DMS 273 treated with DMSO at 0.1 percent for 48 hours (cell line): ENCODE data around the gene DEPDC5.
A peak's percentile ranks its signal among the peaks of the same experiment; 100 is the strongest.
"Not testable (repeated sequence)": the region's sequence is repeated elsewhere in the genome, so short reads cannot be mapped to it uniquely, and the experiment has no call there.

Experiments used
- DNase-seq: peaks from one replicate; lab custom pipeline; 2025; lab: John Stamatoyannopoulos, UW

DEPDC5 gene

DNA sequence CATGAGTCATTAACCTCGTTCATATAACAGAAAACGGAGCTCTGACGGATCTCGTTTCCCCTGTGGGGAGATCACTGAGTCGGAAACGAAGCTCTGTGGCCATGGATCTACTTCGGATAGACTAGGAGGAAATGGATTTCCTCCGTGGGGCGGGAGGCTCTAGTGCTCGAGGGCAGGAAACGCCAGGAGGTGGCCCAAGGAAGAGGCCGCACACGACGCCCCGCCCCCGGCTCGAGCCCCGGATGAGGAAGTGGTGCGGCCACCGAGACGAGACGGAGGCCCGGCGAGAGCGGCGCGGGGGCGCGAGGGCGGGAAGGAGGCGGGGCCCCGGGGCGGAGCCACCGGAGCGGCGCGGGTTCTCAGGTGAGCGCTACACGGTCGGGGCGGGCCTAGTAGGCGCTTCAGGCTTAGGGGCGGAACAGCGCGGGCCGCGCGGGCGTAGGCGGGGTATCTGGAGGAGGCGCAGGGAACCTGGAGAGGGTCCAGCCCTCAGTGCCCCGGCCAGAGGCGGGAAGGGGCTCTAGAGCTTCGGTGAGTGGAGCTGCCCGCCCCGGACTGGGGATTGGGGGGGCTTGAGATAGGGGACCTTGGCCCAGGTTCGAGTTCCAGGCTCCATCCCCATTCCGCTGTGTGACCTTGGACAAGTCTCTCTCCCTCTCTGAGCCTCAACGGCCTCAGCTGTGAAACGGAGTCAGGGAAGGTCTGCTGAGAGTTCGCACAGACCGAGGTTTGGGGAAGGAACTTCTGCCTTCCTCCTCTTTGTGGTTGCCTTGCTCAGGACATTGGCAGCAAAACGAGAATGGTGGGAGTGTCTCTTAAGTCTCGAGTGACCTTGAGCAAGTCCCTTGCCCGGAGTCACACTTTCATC lies at the start of gene DEPDC5:
Gene DEPDC5, plus strand, starts transcription at position 386 of the 868 bp plus-strand sequence. CDS start 903 bp downstream, outside the sequence.
- peak; percentile 76 for DNase-seq

- no peak for DNase-seq
Observed at GRCh38 chr22:31707519-31707918, 46.3 kb upstream of the DEPDC5 start.

DNA sequence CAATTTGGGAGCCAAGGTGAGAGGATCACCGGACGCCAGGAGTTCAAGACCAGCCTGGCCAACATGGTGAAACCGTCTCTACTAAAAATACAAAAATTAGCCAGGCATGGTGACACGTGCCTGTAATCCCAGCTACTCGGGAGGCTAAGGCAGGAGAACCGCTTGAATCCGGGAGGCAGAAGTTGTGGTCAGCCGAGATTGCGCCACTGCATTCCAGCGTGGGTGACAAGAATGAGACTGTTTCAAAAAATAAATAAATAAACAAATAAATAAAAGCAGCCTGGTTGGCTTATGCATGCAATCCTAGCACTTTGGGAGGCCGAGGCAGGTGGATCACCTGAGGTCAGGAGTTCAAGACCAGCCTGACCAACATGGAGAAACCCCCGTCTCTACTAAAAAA lies 42.6 kb upstream of the DEPDC5 start:
- DNase-seq, result not testable (repeated sequence)

- no peak for DNase-seq
Observed at GRCh38 chr22:31715147-31715778, 38.6 kb upstream of the DEPDC5 start.

DNA sequence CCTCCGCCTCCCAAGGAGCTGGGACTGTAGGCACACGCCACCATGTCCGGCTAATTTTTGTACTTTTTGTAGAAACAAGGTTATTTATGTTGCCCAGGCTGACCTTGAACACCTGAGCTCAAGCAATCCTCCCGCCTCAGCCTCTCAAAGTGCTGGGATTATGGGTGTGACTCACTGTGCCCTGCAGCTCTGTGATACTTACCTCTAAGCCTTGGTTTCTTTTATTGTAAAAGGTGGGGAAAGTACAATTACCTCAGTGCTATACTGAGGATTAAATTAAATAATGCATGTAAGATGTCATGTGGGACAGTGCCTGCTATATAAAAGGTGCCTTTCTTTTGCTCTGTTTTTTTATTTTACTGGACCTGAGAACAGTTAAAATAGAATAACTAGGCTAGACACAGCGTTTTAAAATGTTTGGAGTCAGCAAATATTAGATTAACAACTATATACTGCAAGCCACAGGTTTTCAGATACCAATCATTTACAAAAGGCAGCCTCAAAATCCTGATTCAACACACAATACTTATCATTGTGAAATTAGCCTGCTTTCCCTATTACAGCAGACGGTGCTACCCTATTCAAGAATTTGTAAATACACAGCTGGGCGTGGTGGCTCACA lies 33.9 kb upstream of the DEPDC5 start:
- no peak for DNase-seq

DNA sequence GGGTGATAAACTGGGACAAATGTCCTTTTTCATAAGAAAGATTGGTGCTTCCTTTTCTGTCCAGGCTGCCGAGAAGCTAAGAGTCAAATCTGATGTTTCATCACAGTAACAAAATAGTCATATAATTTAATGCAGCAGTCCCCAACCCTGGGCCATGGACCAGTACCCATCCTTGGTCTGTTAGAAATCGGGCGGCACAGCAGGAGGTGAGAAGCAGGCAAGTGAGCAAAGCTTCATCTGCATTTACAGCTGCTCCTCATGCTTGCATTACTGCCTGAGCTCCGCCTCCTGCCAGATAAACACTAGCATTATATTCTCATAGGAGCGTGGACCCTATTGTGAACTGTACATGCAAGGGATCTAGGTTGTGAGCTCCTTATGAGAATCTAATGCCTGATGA lies 30.1 kb upstream of the DEPDC5 start:
- no peak for DNase-seq

GRCh38 chr22:31726692-31727091 lies 27.1 kb upstream of the DEPDC5 start:
- DNase-seq, result no peak

GRCh38 chr22:31728857-31729256 lies 25.0 kb upstream of the DEPDC5 start:
- no peak for DNase-seq

- no peak for DNase-seq
Observed at GRCh38 chr22:31730344-31730711, 23.5 kb upstream of the DEPDC5 start.

- DNase-seq, result no peak
Observed at GRCh38 chr22:31732089-31732829, 21.6 kb upstream of the DEPDC5 start.

DNA sequence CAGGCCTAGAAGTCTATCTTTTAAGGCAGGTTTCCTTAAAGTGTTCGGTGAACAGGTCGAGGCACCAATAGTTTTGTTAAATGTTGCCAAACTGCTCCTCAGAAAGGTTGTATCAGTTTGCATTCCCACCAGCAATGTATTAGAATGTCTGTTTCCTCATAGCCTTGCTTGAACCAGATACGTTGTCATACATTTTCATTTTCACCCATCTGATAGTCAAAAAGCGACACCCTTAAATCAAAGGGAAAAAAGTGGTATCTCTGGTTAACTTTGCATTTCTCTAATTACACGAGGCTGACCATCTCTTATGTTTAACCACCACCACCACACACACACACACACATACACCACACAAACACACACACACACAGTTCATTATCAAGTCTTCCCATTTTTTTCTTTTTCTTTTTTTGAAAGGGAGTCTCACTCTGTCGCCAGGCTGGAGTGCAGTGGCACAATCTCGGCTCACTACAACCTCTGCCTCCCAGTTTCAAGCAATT lies 20.2 kb upstream of the DEPDC5 start:
- no peak for DNase-seq

GRCh38 chr22:31734512-31734911 lies 19.3 kb upstream of the DEPDC5 start:
- no peak for DNase-seq

DNA sequence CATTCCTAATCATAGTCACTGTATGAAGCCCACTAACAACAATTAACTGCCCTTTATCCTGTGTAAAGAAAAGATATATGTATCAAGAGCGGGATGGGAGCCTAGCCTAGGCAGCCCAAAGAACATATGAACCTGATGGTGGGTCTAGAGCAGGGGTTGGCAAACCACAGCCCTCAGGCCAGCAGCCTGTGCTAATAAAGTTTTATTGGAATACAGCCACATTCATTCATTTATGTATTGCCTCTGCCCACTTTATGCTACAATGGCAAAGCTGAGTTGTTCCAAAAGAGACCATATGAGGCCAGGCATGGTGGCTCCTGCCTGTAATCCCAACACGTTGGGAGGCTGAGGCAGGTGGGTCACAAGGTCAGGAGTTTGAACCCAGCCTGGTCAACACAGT lies 17.4 kb upstream of the DEPDC5 start:
- DNase-seq, result no peak

GRCh38 chr22:31737932-31738331 lies 15.9 kb upstream of the DEPDC5 start:
- DNase-seq, result no peak

- DNase-seq, result no peak
Observed at GRCh38 chr22:31738566-31738965, 15.3 kb upstream of the DEPDC5 start.

DNA sequence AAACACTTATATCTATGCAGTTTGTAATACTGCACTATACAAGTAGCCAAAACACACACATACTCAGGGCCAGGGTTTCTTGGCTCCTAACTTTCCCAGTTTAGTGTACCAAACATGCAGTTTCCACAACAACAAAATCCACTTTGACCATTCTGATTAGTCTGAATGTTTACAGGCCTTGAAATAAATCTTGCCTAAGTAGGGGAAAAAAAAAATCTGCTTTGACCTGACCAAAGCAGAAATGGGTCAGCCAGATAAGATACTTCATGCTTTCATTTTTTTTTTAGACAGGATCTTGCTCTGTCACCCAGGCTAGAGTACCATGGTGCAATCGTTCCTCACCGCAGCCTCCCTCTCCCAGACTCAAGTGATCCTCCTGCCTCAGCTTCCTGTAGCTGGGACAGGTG lies 14.0 kb upstream of the DEPDC5 start:
- DNase-seq, result no peak

GRCh38 chr22:31740314-31740713 lies 13.5 kb upstream of the DEPDC5 start:
- DNase-seq, result not testable (repeated sequence)

- DNase-seq, result no peak
Observed at GRCh38 chr22:31742115-31742514, 11.7 kb upstream of the DEPDC5 start.

DNA sequence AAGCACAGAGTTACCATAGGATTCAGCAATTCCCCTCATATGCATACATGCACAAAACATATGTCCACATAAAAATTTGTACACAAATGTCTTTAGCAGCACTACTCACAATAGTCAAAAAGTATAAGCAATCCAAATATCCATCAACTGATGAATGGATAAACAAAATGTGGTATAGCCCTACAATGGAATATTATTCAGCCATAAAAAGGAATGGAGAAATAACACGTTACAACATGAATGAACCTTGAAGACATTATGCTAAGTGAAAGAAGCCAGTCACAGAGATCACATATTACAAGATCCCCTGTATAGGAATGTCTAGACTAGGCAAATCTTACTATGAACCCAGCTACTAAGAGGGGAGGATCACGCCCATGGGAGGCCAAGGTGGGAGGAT lies 11.1 kb upstream of the DEPDC5 start:
- no peak for DNase-seq

DNA sequence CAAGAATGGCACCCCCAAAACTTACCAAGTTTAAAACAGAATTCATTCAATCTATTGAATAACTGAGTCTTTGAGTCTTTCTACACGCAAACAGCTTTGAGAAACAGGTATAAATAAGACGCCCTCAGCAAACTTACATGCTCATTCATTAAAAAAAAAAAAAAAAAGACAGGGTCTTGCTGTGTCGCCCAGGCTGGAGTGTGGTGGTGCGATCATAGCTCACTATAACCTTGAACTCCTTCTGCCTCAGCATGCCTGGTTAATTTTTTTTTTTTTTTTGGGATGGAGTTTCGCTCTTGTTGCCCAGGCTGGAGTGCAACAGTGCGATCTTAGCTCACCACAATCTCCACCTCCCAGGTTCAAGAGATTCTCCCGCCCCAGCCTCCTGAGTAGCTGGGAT lies 9.9 kb upstream of the DEPDC5 start:
- no peak for DNase-seq

DNA sequence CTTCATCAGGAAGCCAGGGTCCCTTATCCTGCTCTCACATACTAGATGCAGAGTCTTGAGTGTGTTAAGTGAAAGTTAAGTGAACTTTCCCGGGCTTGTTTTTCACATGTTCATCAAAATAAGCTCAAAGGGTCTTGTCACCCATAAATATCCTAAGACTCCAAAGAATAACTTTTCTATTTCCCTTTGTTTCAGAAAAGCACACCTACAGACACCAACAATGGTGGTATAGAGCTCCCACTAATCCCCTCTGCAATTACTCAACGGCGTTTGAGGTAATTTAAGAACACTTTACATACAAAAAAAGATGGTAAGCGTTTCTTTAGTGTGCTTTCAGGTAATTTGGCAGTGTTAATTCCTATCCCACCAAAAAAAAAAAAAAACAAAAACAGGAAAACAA lies 6.4 kb upstream of the DEPDC5 start:
- DNase-seq, result no peak

DNA sequence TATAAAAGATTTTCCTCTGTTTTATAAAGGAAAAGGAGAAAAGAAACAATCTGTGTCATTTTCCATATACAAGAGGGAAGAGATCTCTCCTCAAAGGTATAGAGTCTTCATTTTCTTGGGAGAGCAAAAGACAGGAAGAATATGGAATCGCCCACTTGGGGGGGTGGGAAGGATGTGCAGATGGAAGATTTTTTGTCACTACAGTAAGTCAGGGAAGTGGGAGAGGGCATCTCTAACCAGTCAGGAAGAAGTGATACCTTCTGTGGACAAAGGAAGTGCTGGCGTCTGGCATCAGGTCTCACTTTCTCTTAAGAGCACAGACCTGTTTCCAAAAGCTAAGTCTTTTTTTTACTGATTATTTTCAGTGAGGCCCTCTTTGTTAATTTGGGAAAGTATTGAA lies 5.3 kb upstream of the DEPDC5 start:
- DNase-seq, result no peak
